Smooth muscle cell (in vitro differentiated cells): ENCODE data around the gene ARHGEF37. TPM values are rescaled to one million over a fixed set of nuclear protein-coding genes. Genes with fewer than 3 reads are reported as not detected.

Source experiments
- DNase-seq: peaks from one replicate; lab custom pipeline; 2025; ENCODE audit not compliant: unreplicated experiment; lab: John Stamatoyannopoulos, UW
- H2AFZ ChIP-seq: fragments of 200-600 bp; sonication (generic); 2 replicates; pipeline ENCODE4 v1.6.0; 2016; ENCODE audit warnings: antibody characterized with exemption, low read depth, mild to moderate bottlenecking
- H3F3A ChIP-seq: fragments of 200-600 bp; sonication (generic); 2 replicates; pipeline ENCODE4 v1.6.0; 2017; ENCODE audit warnings: antibody characterized with exemption, low read depth
- H3K27ac ChIP-seq: fragments of 200-600 bp; sonication (generic); 2 replicates; pipeline ENCODE4 v1.5.1; 2016; ENCODE audit warnings: low read depth, mild to moderate bottlenecking
- H3K27me3 ChIP-seq: fragments of 200-600 bp; sonication (generic); 2 replicates; pipeline ENCODE4 v1.6.1; 2016; ENCODE audit warnings: low read depth, mild to moderate bottlenecking
- H3K36me3 ChIP-seq: fragments of 200-600 bp; sonication (generic); 2 replicates; pipeline ENCODE4 v1.5.1; 2016; ENCODE audit warnings: low read depth
- H3K4me1 ChIP-seq: fragments of 200-600 bp; sonication (generic); 2 replicates; pipeline ENCODE4 v1.5.1; 2016; ENCODE audit warnings: low read depth
- H3K4me2 ChIP-seq: fragments of 200-600 bp; sonication (generic); 2 replicates; pipeline ENCODE4 v1.6.0; 2016; ENCODE audit warnings: mild to moderate bottlenecking
- H3K4me3 ChIP-seq: fragments of 200-600 bp; sonication (generic); 2 replicates; pipeline ENCODE4 v1.5.1; 2016; ENCODE audit warnings: mild to moderate bottlenecking
- H3K79me2 ChIP-seq: fragments of 200-600 bp; sonication (generic); 2 replicates; pipeline ENCODE4 v1.6.0; 2016; ENCODE audit warnings: low read depth, mild to moderate bottlenecking
- H3K9ac ChIP-seq: fragments of 200-600 bp; sonication (generic); 2 replicates; pipeline ENCODE4 v1.6.0; 2016; ENCODE audit warnings: low read depth
- H3K9me3 ChIP-seq: fragments of 200-600 bp; sonication (generic); replicated peaks from 2 replicates; pipeline ENCODE4 v1.5.1; 2016; ENCODE audit warnings: low read depth
- H4K20me1 ChIP-seq: fragments of 200-600 bp; sonication (generic); 2 replicates; pipeline ENCODE4 v1.6.0; 2016; ENCODE audit warnings: low read depth
- WGBS: methylation state at CpG from one replicate; pipeline ENCODE4 v1.1.7; 2016; ENCODE audit warnings: low lambda C conversion rate; 5-methylcytosine and 5-hydroxymethylcytosine counted together
- polyA plus RNA-seq: library from polyadenylated mRNA; unstranded; fragments of >200 nt; fragmentation: Nextera tagmentation; extraction: Ambion mirVana; gene quantifications from 2 replicates; pipeline ENCODE4 v1.2.1, GENCODE V29; 2016
- total RNA-seq: library from RNA; depleted of rRNA; stranded (reverse); fragments of >200 nt; gene quantifications from 2 replicates; pipeline ENCODE4 v1.2.3, GENCODE V29; 2014
- TF ChIP-seq, protein P1 (sequence below): fragments of 200-600 bp; sonication (generic); IDR thresholded peaks from 2 replicates; pipeline ENCODE4 v1.5.1; 2017; ENCODE audit warnings: borderline replicate concordance, mild to moderate bottlenecking, antibody characterized with exemption; ENCODE audit not compliant: insufficient read depth, poor library complexity, severe bottlenecking

ARHGEF37 gene
- total and polyA plus RNA-seq, 2 experiments from 2014 or later: 0.70 to 1.4 TPM

DNA sequence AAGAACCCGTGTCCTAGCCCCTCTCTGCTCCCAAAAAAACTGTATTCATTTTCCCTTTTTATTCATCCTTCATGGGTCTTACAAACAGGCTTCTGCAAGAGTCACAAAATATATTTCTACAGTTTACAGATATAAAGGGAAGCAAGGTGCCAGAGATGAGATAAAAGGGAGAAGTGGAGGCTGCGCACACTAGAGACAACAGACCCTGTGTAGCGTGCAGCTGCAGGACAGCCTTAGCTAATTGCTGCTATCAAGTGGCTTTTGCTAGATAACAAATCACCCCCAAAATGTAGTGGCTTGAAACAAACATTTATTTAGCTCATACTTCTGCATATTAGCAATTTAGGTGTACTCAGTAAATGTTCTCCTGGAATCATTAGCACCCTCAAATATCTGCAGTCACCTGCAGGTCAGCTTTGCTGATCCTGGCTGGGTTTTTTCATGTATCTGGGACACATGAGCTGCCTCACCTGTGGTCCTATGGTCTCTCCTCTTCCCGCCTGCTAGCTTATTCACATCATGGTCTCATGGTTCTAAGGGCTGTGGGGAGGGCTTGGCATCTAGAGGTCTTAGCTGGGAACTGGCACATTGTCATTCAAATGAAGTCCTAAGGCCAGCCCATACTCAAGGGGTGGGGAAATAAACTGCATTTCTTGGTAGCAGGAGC is 29.4 kb downstream of the ARHGEF37 start:
- Histone ChIP-seq H3K27me3 (no peaks in the 10 kb centered on the region), H3K27ac (peak overlapping the region; percentile 13)

DNA sequence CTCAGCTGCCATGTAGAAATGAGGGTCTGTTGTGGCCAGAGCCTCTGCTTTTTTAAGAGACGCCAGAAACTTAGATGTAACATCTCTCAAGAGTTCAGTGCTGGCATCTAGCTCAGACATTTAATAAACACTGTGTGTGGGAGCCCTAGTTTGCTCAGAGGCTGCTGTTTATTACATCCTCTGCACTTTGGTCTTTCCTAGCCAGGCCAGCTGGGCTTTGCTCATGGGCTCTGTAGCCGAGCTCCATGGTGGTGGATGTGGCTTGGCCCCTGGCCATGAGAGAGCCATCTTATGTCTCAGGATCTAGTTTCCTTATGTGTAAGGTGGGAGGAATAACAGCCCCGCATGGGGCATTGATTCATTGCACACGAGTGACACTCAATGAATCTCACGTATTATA is 30.0 kb downstream of the ARHGEF37 start:
- Histone ChIP-seq H3F3A (peaks cover 11% of the 10 kb centered on the region), H2AFZ (no peak overlapping the region), H3K9me3 (no peaks in the 10 kb centered on the region), H3K4me3 (no peak overlapping the region), H3K36me3 (no peaks in the 10 kb centered on the region), H3K4me1 (no peaks in the 10 kb centered on the region), H3K4me2 (peak overlapping the region; percentile 35), H3K27me3 (no peaks in the 10 kb centered on the region), H4K20me1 (no peaks in the 10 kb centered on the region), H3K79me2 (no peaks in the 10 kb centered on the region), H3K9ac (no peak overlapping the region), H3K27ac (peak overlapping the region; percentile 13)
- no peak for DNase-seq
- TF ChIP-seq, protein P1, sequence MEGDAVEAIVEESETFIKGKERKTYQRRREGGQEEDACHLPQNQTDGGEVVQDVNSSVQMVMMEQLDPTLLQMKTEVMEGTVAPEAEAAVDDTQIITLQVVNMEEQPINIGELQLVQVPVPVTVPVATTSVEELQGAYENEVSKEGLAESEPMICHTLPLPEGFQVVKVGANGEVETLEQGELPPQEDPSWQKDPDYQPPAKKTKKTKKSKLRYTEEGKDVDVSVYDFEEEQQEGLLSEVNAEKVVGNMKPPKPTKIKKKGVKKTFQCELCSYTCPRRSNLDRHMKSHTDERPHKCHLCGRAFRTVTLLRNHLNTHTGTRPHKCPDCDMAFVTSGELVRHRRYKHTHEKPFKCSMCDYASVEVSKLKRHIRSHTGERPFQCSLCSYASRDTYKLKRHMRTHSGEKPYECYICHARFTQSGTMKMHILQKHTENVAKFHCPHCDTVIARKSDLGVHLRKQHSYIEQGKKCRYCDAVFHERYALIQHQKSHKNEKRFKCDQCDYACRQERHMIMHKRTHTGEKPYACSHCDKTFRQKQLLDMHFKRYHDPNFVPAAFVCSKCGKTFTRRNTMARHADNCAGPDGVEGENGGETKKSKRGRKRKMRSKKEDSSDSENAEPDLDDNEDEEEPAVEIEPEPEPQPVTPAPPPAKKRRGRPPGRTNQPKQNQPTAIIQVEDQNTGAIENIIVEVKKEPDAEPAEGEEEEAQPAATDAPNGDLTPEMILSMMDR: no peak
- WGBS: 43% methylated on average over 5 of the region's 5 CpGs

More for the DNA sequence above, 29.4 kb downstream of the ARHGEF37 start:
- Histone ChIP-seq H3K4me1 (no peaks in the 10 kb centered on the region), H3K4me2 (peak overlapping the region; percentile 35), H3K9ac (no peak overlapping the region), H3F3A (peaks cover 11% of the 10 kb centered on the region), H3K4me3 (no peak overlapping the region), H3K36me3 (no peaks in the 10 kb centered on the region), H3K79me2 (no peaks in the 10 kb centered on the region), H2AFZ (no peak overlapping the region), H4K20me1 (no peaks in the 10 kb centered on the region), H3K9me3 (no peaks in the 10 kb centered on the region)
- WGBS: 92% methylated on average over 4 of the region's 4 CpGs
- TF ChIP-seq, protein P1: no peak
- no peak for DNase-seq

DNA sequence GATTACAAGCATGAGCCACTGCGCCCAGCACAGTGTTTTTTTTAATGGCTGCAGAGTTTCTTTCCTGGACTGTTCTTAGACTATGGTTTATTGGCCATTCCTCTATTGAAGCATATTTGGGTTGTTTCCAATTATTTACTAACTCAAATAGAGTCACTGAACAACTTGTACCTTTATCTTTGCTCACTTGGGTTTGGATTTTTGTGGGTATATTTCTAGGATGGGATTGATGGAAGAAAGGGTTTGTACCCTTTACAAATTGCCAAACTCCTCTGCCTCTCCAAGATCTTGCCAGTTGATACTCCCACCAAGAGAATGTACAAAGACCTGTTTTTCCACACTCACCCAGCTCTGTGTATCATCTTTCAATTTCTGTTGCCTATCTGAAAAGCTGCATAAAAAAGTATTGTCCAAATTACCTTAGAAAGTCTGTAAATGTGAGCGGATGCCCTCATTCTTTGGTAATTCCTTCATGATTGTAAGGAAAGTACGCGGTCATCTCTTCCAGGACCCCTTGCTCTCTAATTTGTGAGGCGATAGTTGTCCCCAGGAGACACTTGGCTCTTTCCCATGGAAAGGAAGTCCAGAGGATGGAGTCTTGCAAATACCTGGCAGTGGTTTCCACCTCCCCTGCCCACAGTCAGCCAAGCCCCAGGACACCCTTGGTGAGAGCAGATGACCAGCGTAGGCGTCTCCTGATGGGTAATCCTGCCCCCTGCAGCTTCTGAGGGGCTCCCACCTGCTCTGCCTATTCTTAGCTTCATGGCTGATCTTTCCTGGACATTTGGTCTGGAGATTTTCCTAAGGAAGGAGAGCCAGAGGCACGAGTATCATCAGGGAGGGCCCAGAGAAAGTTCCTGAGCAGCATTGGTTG is 33.0 kb downstream of the ARHGEF37 start:
- Histone ChIP-seq H3K9ac (no peak overlapping the region), H3K27me3 (no peaks in the 10 kb centered on the region), H3K27ac (no peak overlapping the region), H3K79me2 (no peaks in the 10 kb centered on the region), H3K4me2 (no peak overlapping the region), H3K9me3 (no peaks in the 10 kb centered on the region), H3K4me3 (no peak overlapping the region), H3F3A (peaks cover 15% of the 10 kb centered on the region), H3K36me3 (no peaks in the 10 kb centered on the region), H2AFZ (no peak overlapping the region), H3K4me1 (no peaks in the 10 kb centered on the region), H4K20me1 (no peaks in the 10 kb centered on the region)
- DNase-seq: no peak
- TF ChIP-seq, protein P1: no peak
- WGBS: 93% methylated on average over 8 of the region's 8 CpGs
